Skeletal muscle tissue (tissue), 4 donors: ENCODE results near the gene SPRY1. TPM values are rescaled to one million over a fixed set of nuclear protein-coding genes. Genes with fewer than 3 reads are reported as not detected.

Source experiments
- H3K27ac ChIP-seq: one replicate; pipeline ENCODE4 v1.7.0; 2013; ENCODE audit warnings: mild to moderate bottlenecking, low read depth, low read length, inconsistent platforms
- H3K27me3 ChIP-seq, 3 donors: one replicate each; pipeline ENCODE4 v1.7.0; 2013; ENCODE audit warnings: low read length in 3 of 3; ENCODE audit not compliant: control insufficient read depth in 3 of 3, insufficient read depth in 3 of 3
- H3K36me3 ChIP-seq, 3 donors: one replicate each; pipeline ENCODE4 v1.7.0; 2013; ENCODE audit warnings: low read length in 3 of 3; ENCODE audit not compliant: control insufficient read depth in 3 of 3, insufficient read depth in 3 of 3
- H3K4me1 ChIP-seq, 3 donors: one replicate each; pipeline ENCODE4 v1.7.0; 2013; ENCODE audit warnings: low read length in 3 of 3, mild to moderate bottlenecking in 3 of 3; ENCODE audit not compliant: control insufficient read depth in 3 of 3, insufficient read depth in 3 of 3
- H3K4me3 ChIP-seq, 3 donors: one replicate each; pipeline ENCODE4 v1.7.0; 2013; ENCODE audit warnings: low read length in 3 of 3
- H3K9ac ChIP-seq, 3 donors: one replicate each; pipeline ENCODE4 v1.7.0; 2013; ENCODE audit warnings: low read length in 3 of 3, mild to moderate bottlenecking in 3 of 3, moderate library complexity in 2 of 3, low read depth in 1 of 3
- H3K9me3 ChIP-seq, 3 donors: one replicate each; pipeline ENCODE4 v1.7.0; 2013; ENCODE audit warnings: low read length in 3 of 3; ENCODE audit not compliant: control insufficient read depth in 3 of 3
- total RNA-seq: library from RNA; depleted of rRNA; stranded (reverse); fragments of >200 nt; gene quantifications from one replicate; pipeline ENCODE4 v1.2.3, GENCODE V29; 2014
- donor health status: Osteomylitis.

Gene SPRY1
- total RNA-seq, 1 donor from 2014 or later = 77.8 TPM

- peak overlapping the region; percentile 28 to 61 (median 60) for H3K9ac ChIP-seq
- H3K27ac ChIP-seq = peak overlapping the region; percentile 71
- no peaks in the 10 kb centered on the region for H3K27me3 ChIP-seq
- peak overlapping the region in 1 of 3 donors; percentile 34 for H3K4me3 ChIP-seq
- H3K4me1 ChIP-seq = peaks cover 14 to 15% (median 14%) of the 10 kb centered on the region in 3 donors
- no peaks in the 10 kb centered on the region for H3K36me3 ChIP-seq
- no peaks in the 10 kb centered on the region for H3K9me3 ChIP-seq
These were observed 21.2 kb downstream of the SPRY1 start for GRCh38 chr4:123417813-123418212.

GRCh38 chr4:123418351-123418931 lies 21.8 kb downstream of the SPRY1 start:
- H3K4me1 ChIP-seq = peaks cover 10 to 14% (median 11%) of the 10 kb centered on the region in 3 donors
- peak overlapping the region; percentile 28 to 61 (median 60) for H3K9ac ChIP-seq
- H3K9me3 ChIP-seq = no peaks in the 10 kb centered on the region
- H3K4me3 ChIP-seq = peak overlapping the region; percentile 27 to 46 (median 34)
- no peaks in the 10 kb centered on the region for H3K36me3 ChIP-seq
- peak overlapping the region; percentile 71 for H3K27ac ChIP-seq
- H3K27me3 ChIP-seq = no peaks in the 10 kb centered on the region

- Histone ChIP-seq H3K9ac (no peak overlapping the region), H3K4me3 (no peak overlapping the region), H3K27me3 (no peaks in the 10 kb centered on the region), H3K27ac (no peak overlapping the region), H3K36me3 (no peaks in the 10 kb centered on the region), H3K4me1 (peaks cover 10 to 14% (median 11%) of the 10 kb centered on the region in 3 donors), H3K9me3 (no peaks in the 10 kb centered on the region)
These were observed 23.5 kb downstream of the SPRY1 start for GRCh38 chr4:123419885-123420755.

- H3K27ac ChIP-seq = no peak overlapping the region
- no peak overlapping the region for H3K4me3 ChIP-seq
These were observed 24.8 kb downstream of the SPRY1 start for GRCh38 chr4:123421227-123421936.

GRCh38 chr4:123421937-123422781 lies 25.6 kb downstream of the SPRY1 start:
- peak overlapping the region in 2 of 3 donors; percentile 5 to 28 for H3K9ac ChIP-seq
- H3K9me3 ChIP-seq = no peaks in the 10 kb centered on the region
- H3K27me3 ChIP-seq = no peaks in the 10 kb centered on the region
- peak overlapping the region in 1 of 3 donors; percentile 17 for H3K4me3 ChIP-seq
- no peaks in the 10 kb centered on the region for H3K36me3 ChIP-seq
- peaks cover 10 to 11% (median 11%) of the 10 kb centered on the region in 3 donors for H3K4me1 ChIP-seq
- H3K27ac ChIP-seq = no peak overlapping the region

More at GRCh38 chr4:123421227-123421936, 24.8 kb downstream of the SPRY1 start:
- Histone ChIP-seq H3K27me3 (no peaks in the 10 kb centered on the region), H3K36me3 (no peaks in the 10 kb centered on the region), H3K9ac (peak overlapping the region in 1 of 3 donors; percentile 28), H3K9me3 (no peaks in the 10 kb centered on the region), H3K4me1 (peaks cover 10 to 11% (median 11%) of the 10 kb centered on the region in 3 donors)

GRCh38 chr4:123423819-123424218 lies 27.2 kb downstream of the SPRY1 start:
- Histone ChIP-seq H3K36me3 (no peaks in the 10 kb centered on the region), H3K9me3 (no peaks in the 10 kb centered on the region), H3K27me3 (no peaks in the 10 kb centered on the region), H3K4me1 (peaks cover under 1 to 2% (median 1%) of the 10 kb centered on the region in 3 donors), H3K27ac (no peak overlapping the region), H3K9ac (no peak overlapping the region), H3K4me3 (no peak overlapping the region)

- Histone ChIP-seq H3K9ac (no peak overlapping the region), H3K27ac (no peak overlapping the region), H3K9me3 (no peaks in the 10 kb centered on the region), H3K27me3 (no peaks in the 10 kb centered on the region), H3K4me3 (no peak overlapping the region), H3K4me1 (no peaks in the 10 kb centered on the region), H3K36me3 (no peaks in the 10 kb centered on the region)
These were observed 31.4 kb downstream of the SPRY1 start for GRCh38 chr4:123427951-123428350.

- Histone ChIP-seq H3K27ac (no peak overlapping the region), H3K36me3 (no peaks in the 10 kb centered on the region), H3K27me3 (no peaks in the 10 kb centered on the region), H3K9ac (no peak overlapping the region), H3K9me3 (no peaks in the 10 kb centered on the region), H3K4me1 (peaks cover 3 to 9% (median 7%) of the 10 kb centered on the region in 3 donors), H3K4me3 (no peak overlapping the region)
These were observed 33.4 kb downstream of the SPRY1 start for GRCh38 chr4:123430031-123430430.

- H3K9me3 ChIP-seq = no peaks in the 10 kb centered on the region
- peaks cover 3 to 9% (median 7%) of the 10 kb centered on the region in 3 donors for H3K4me1 ChIP-seq
- H3K27ac ChIP-seq = no peak overlapping the region
- H3K36me3 ChIP-seq = no peaks in the 10 kb centered on the region
- H3K9ac ChIP-seq = no peak overlapping the region
- no peak overlapping the region for H3K4me3 ChIP-seq
- no peaks in the 10 kb centered on the region for H3K27me3 ChIP-seq
These were observed 33.9 kb downstream of the SPRY1 start for GRCh38 chr4:123430501-123430900.
